ENCODE results near the gene ZC3H12C. TPM values are rescaled to one million over a fixed set of nuclear protein-coding genes. Genes with fewer than 3 reads are reported as not detected.

The ZC3H12C gene
- total and polyA plus RNA-seq, 9 donors: 2.5 to 21.0 (median 16.2) TPM

DNA sequence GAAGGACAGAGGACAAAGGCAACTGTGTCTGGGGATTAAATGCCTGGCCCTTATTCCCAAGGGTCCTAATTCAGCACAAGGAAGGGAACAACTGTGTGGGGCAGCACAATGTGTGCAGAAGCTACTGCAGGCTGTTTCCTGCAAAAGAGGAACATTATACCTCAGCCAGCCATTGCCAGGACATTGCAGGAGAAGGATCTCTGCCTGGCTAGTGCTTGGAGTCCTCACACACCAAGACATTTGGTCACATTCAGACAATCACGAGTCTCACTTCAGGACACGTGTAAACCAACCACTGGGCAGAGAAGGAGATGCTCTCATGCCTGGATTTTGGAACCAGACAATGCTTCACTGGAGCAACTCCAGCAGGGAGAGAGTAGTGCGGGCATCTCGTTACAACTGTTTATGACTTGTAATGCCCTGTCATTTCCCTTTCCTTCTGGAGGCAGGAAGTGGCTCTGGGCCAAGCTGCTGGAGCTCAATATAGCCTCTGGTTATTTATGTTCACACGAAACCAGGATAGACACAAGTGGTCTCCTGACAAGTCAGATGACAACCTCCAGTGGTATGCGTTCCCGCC lies 23.9 kb upstream of the ZC3H12C start:
- TF ChIP-seq, protein P1, sequence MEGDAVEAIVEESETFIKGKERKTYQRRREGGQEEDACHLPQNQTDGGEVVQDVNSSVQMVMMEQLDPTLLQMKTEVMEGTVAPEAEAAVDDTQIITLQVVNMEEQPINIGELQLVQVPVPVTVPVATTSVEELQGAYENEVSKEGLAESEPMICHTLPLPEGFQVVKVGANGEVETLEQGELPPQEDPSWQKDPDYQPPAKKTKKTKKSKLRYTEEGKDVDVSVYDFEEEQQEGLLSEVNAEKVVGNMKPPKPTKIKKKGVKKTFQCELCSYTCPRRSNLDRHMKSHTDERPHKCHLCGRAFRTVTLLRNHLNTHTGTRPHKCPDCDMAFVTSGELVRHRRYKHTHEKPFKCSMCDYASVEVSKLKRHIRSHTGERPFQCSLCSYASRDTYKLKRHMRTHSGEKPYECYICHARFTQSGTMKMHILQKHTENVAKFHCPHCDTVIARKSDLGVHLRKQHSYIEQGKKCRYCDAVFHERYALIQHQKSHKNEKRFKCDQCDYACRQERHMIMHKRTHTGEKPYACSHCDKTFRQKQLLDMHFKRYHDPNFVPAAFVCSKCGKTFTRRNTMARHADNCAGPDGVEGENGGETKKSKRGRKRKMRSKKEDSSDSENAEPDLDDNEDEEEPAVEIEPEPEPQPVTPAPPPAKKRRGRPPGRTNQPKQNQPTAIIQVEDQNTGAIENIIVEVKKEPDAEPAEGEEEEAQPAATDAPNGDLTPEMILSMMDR (IDR thresholded peaks at IDR 0.05): no peak
- TF ChIP-seq EP300 (IDR thresholded peaks at IDR 0.05) (no peak), POLR2A (IDR thresholded peaks at IDR 0.05) (no peak)
- DNase-seq: peak in 2 of 5 donors; percentile 25 to 30
- intact Hi-C loops (cut with DNase I): no loop called here
- WGBS, 3 donors: 38 to 61% (median 57%) methylated on average over 7 of the region's 7 CpGs
- Histone ChIP-seq H3K9me3 (no peaks in the 10 kb centered on the region), H3K27ac (no peak overlapping the region), H3K4me1 (ENCODE audit: insufficient read depth) (no peaks in the 10 kb centered on the region), H3K36me3 (no peaks in the 10 kb centered on the region), H3K4me3 (no peak overlapping the region), H3K27me3 (no peaks in the 10 kb centered on the region)

DNA sequence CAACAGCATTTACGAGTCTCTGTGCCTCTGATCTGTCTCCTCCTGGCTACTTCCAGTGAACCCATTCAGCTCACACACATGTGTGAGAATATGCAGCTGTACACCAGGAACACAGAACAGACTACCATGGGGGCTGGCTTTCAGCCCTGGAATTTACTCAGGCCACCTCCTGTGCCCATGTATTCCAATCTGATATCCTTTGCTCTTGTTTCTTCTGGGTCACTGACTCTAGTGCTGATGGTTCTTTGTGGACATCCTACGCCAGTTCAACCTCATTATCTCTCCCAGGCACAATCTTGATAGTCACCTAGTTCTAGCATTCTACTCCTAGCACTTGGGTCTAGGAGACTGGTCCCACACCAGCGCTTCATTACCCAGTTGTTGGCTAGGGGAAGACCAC lies 23.0 kb upstream of the ZC3H12C start:
- intact Hi-C loops (cut with DNase I): no loop called here
- Histone ChIP-seq H3K27ac (no peak overlapping the region), H3K4me1 (ENCODE audit: insufficient read depth) (peaks cover 2% of the 10 kb centered on the region), H3K9me3 (no peaks in the 10 kb centered on the region), H3K36me3 (no peaks in the 10 kb centered on the region), H3K27me3 (no peaks in the 10 kb centered on the region), H3K4me3 (no peak overlapping the region)
- DNase-seq: no peak
- no peak for TF ChIP-seq POLR2A (IDR thresholded peaks at IDR 0.05)
- TF ChIP-seq, protein P1 (IDR thresholded peaks at IDR 0.05): no peak
- no peak for TF ChIP-seq EP300 (IDR thresholded peaks at IDR 0.05)
- 89 to 92% (median 90%) methylated on average over 3 of the region's 3 CpGs for WGBS, 3 donors

DNA sequence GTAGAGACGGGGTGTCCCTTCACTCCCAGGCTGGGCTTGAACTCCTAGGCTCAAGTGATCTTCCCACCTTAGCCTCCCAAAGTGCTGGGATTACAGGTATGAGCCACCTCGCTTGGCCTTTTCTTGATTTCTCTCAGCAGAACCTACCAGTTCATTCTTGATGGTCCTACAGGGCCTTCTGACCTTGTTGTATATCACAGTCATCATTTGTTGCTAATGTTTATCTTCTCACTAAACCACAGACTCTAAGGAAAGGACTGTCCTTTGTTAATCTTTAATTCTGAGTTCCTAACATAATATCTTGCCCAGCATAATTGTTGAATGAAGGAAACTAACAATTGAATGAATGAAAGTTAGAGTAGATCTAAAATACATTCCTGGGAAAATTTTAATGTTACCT lies 22.0 kb upstream of the ZC3H12C start:
- peaks cover 5% of the 10 kb centered on the region for H3K4me1 ChIP-seq (ENCODE audit: insufficient read depth)
- H3K27ac ChIP-seq: no peak overlapping the region
- no peaks in the 10 kb centered on the region for H3K9me3 ChIP-seq
- no peaks in the 10 kb centered on the region for H3K27me3 ChIP-seq
- DNase-seq: no peak
- H3K4me3 ChIP-seq: no peak overlapping the region
- TF ChIP-seq POLR2A (IDR thresholded peaks at IDR 0.05) (no peak), EP300 (IDR thresholded peaks at IDR 0.05) (no peak)
- TF ChIP-seq, protein P1 (IDR thresholded peaks at IDR 0.05): no peak
- intact Hi-C loops (cut with DNase I): no loop called here
- 91 to 100% (median 93%) methylated on average over 2 of the region's 2 CpGs for WGBS, 3 donors
- H3K36me3 ChIP-seq: no peaks in the 10 kb centered on the region

DNA sequence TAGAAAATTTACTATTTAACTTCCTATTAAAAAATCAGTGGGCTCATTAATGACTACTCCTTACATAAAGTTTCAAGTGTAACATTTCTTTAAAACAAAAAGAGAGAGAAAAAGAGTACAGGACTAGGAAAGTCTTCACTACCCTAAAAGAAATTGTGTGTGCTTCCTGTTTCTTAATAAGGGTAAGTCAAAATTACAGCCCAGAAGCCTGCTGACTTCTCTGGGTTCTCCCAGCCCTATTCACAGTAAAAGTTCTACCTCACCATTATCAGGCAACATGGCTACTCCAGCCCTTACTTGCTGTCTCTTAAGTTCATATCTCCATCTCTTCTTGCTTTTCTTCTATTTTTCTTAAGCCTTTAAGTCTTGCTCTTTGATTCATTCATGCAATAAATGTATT lies 20.3 kb upstream of the ZC3H12C start:
- Histone ChIP-seq H3K9me3 (no peaks in the 10 kb centered on the region), H3K27ac (no peak overlapping the region), H3K4me1 (ENCODE audit: insufficient read depth) (peaks cover 5% of the 10 kb centered on the region), H3K4me3 (no peak overlapping the region), H3K36me3 (no peaks in the 10 kb centered on the region), H3K27me3 (no peaks in the 10 kb centered on the region)
- TF ChIP-seq, protein P1 (IDR thresholded peaks at IDR 0.05): no peak
- no peak for TF ChIP-seq EP300 (IDR thresholded peaks at IDR 0.05)
- no peak for TF ChIP-seq POLR2A (IDR thresholded peaks at IDR 0.05)
- DNase-seq: no peak
- intact Hi-C loops (cut with DNase I): no loop called here

All from ovary (tissue), 9 donors.